Astrocyte of the spinal cord (primary cell): ENCODE results near the gene PRKACG.

Source experiments
- DNase-seq: peaks from one replicate; pipeline ENCODE4 v3.0.0; 2011; ENCODE audit warnings: low read depth, low spot score
- H3K4me3 ChIP-seq: 2 replicates; pipeline ENCODE4 v1.5.1; 2011; ENCODE audit warnings: low read depth, mild to moderate bottlenecking, low read length, moderate library complexity
- CTCF ChIP-seq: IDR thresholded peaks from 2 replicates; pipeline ENCODE4 v1.5.1; 2012; ENCODE audit warnings: low read depth, mild to moderate bottlenecking, low read length, inconsistent platforms
- in situ Hi-C: cut with HindIII; loops from 2 replicates; pipeline ENCODE4 v1.10.0; 2017; ENCODE audit warnings: low sequenced_read_pairs

Gene PRKACG

GRCh38 chr9:68979538-68980314, 34.2 kb downstream of the PRKACG start:
- H3K4me3 ChIP-seq = no peak overlapping the region
- in situ Hi-C loops = no loop called here
- no peak for TF ChIP-seq CTCF
- DNase-seq = no peak

- DNase-seq = no peak
- in situ Hi-C loops = no loop called here
- no peak for TF ChIP-seq CTCF
- H3K4me3 ChIP-seq = no peak overlapping the region
Measured at GRCh38 chr9:68978501-68978900, 35.4 kb downstream of the PRKACG start.

- H3K4me3 ChIP-seq = no peak overlapping the region
- in situ Hi-C loops = no loop called here
- no peak for TF ChIP-seq CTCF
- DNase-seq = no peak
Measured at GRCh38 chr9:68978066-68978465, 35.8 kb downstream of the PRKACG start.

- in situ Hi-C loops = no loop called here
- DNase-seq = no peak
- H3K4me3 ChIP-seq = no peak overlapping the region
- TF ChIP-seq CTCF = no peak
Measured at GRCh38 chr9:68975365-68976043, 38.4 kb downstream of the PRKACG start.

- in situ Hi-C loops = no loop called here
- DNase-seq = no peak
- TF ChIP-seq CTCF = no peak
- H3K4me3 ChIP-seq = no peak overlapping the region
Measured at GRCh38 chr9:68974901-68975300, 39.0 kb downstream of the PRKACG start.

GRCh38 chr9:68974431-68974830, 39.5 kb downstream of the PRKACG start:
- in situ Hi-C loops = no loop called here
- DNase-seq = no peak
- no peak overlapping the region for H3K4me3 ChIP-seq
- TF ChIP-seq CTCF = no peak
